ENCODE results near the gene CIDEB. TPM values are rescaled to one million over a fixed set of nuclear protein-coding genes. Genes with fewer than 3 reads are reported as not detected.

CIDEB gene
- total and polyA plus RNA-seq, 9 of the 15 experiments (the other 6 are each of a cell fraction or from before 2014, with no cell fraction given): 0.03 to 0.35 (median 0.09) TPM; not detected in 3

- TF ChIP-seq FOS (IDR thresholded peaks at IDR 0.05; ENCODE audit: extremely low read depth, insufficient read length) (no peak), MAFG (tag; conservative IDR thresholded peaks at IDR 0.05) (no peak), LEF1 (IDR thresholded peaks at IDR 0.05) (no peak), CBFA2T2 (conservative IDR thresholded peaks at IDR 0.05) (no peak), TBP (optimal IDR thresholded peaks at IDR 0.05; ENCODE audit: low read depth, low read length) (peak; percentile 54), MCM5 (IDR thresholded peaks at IDR 0.05; ENCODE audit: low read depth) (no peak), TEAD2 (tag; IDR thresholded peaks at IDR 0.05) (no peak), TEAD4 (IDR thresholded peaks at IDR 0.05; ENCODE audit: low read length) (0 out of 2 replicates have a peak, but pooled peaks have one; percentile 18), TEAD4 (CRISPR knock-in tag; IDR thresholded peaks at IDR 0.05; ENCODE audit: borderline replicate concordance) (no peak), KAT7 (CRISPR knock-in tag; IDR thresholded peaks at IDR 0.05; ENCODE audit: borderline replicate concordance) (no peak), STAT5A (IDR thresholded peaks at IDR 0.05; ENCODE audit: borderline replicate concordance, low read length) (no peak; the same call in 1 of the 2 replicates), PHF21A (IDR thresholded peaks at IDR 0.05; ENCODE audit: borderline replicate concordance, low read depth) (no peak), ARID1B (IDR thresholded peaks at IDR 0.05) (no peak; the same call in 1 of the 2 replicates), ZNF507 (tag; conservative IDR thresholded peaks at IDR 0.05) (no peak), BRF1 (IDR thresholded peaks at IDR 0.05; ENCODE audit: borderline replicate concordance, extremely low read depth, insufficient read length) (no peak), ZNF655 (CRISPR knock-in tag; IDR thresholded peaks at IDR 0.05) (no peak), PHTF2 (CRISPR knock-in tag; IDR thresholded peaks at IDR 0.05) (no peak), SP2 (IDR thresholded peaks at IDR 0.05; ENCODE audit: extremely low read depth, low read depth, low read length, poor library complexity, severe bottlenecking) (peak; percentile 97), E2F3 (CRISPR knock-in tag; IDR thresholded peaks at IDR 0.05) (no peak), ZNF12 (CRISPR knock-in tag; IDR thresholded peaks at IDR 0.05) (peak; percentile 79)
- TF ChIP-seq, protein P1, sequence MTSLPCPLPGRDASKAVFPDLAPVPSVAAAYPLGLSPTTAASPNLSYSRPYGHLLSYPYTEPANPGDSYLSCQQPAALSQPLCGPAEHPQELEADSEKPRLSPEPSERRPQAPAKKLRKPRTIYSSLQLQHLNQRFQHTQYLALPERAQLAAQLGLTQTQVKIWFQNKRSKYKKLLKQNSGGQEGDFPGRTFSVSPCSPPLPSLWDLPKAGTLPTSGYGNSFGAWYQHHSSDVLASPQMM (CRISPR knock-in tag; IDR thresholded peaks at IDR 0.05): no peak
- TF ChIP-seq, protein P2, sequence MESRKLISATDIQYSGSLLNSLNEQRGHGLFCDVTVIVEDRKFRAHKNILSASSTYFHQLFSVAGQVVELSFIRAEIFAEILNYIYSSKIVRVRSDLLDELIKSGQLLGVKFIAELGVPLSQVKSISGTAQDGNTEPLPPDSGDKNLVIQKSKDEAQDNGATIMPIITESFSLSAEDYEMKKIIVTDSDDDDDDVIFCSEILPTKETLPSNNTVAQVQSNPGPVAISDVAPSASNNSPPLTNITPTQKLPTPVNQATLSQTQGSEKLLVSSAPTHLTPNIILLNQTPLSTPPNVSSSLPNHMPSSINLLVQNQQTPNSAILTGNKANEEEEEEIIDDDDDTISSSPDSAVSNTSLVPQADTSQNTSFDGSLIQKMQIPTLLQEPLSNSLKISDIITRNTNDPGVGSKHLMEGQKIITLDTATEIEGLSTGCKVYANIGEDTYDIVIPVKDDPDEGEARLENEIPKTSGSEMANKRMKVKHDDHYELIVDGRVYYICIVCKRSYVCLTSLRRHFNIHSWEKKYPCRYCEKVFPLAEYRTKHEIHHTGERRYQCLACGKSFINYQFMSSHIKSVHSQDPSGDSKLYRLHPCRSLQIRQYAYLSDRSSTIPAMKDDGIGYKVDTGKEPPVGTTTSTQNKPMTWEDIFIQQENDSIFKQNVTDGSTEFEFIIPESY (CRISPR knock-in tag; IDR thresholded peaks at IDR 0.05): no peak
- TF ChIP-seq, protein P3, sequence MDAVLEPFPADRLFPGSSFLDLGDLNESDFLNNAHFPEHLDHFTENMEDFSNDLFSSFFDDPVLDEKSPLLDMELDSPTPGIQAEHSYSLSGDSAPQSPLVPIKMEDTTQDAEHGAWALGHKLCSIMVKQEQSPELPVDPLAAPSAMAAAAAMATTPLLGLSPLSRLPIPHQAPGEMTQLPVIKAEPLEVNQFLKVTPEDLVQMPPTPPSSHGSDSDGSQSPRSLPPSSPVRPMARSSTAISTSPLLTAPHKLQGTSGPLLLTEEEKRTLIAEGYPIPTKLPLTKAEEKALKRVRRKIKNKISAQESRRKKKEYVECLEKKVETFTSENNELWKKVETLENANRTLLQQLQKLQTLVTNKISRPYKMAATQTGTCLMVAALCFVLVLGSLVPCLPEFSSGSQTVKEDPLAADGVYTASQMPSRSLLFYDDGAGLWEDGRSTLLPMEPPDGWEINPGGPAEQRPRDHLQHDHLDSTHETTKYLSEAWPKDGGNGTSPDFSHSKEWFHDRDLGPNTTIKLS (IDR thresholded peaks at IDR 0.05; ENCODE audit: borderline replicate concordance, low read depth): peak; percentile 94
Observed at GRCh38 chr14:24271134-24271833, 36.5 kb downstream of the CIDEB start, which contains the start of gene RABGGTA (continued).

Data from K562 (cell line).